ENCODE data around the gene HCST.

The HCST gene

GRCh38 chr19:35869327-35870123 lies 32.8 kb upstream of the HCST start (continued):
- TF ChIP-seq ZFP69B (tag by site-specific recombination; IDR thresholded peaks at IDR 0.05) (peak; percentile 67; the same call in 1 of the 2 replicates), ZNF138 (tag by site-specific recombination; IDR thresholded peaks at IDR 0.05; ENCODE audit: borderline replicate concordance) (no peak), ZNF223 (tag by site-specific recombination; IDR thresholded peaks at IDR 0.05) (no peak), ZNF292 (tag by site-specific recombination; IDR thresholded peaks at IDR 0.05; ENCODE audit: borderline replicate concordance, low read depth) (no peak), ZNF146 (tag by site-specific recombination; IDR thresholded peaks at IDR 0.05) (peak; percentile 25; the same call in 1 of the 2 replicates), ZNF654 (tag by site-specific recombination; IDR thresholded peaks at IDR 0.05; ENCODE audit: low read depth) (no peak), ZFP37 (tag by site-specific recombination; IDR thresholded peaks at IDR 0.05) (no peak), ZNF785 (tag by site-specific recombination; IDR thresholded peaks at IDR 0.05) (no peak), ZNF621 (tag by site-specific recombination; IDR thresholded peaks at IDR 0.05) (no peak), ZSCAN18 (tag by site-specific recombination; IDR thresholded peaks at IDR 0.05) (no peak), INSM2 (tag by site-specific recombination; IDR thresholded peaks at IDR 0.05) (no peak; the same call in 1 of the 2 replicates), OSR2 (tag by site-specific recombination; IDR thresholded peaks at IDR 0.05) (no peak), KLF8 (tag by site-specific recombination; IDR thresholded peaks at IDR 0.05) (peak; percentile 89), REPIN1 (tag by site-specific recombination; IDR thresholded peaks at IDR 0.05; ENCODE audit: low read depth) (no peak), ZNF175 (tag by site-specific recombination; IDR thresholded peaks at IDR 0.05) (no peak), MYNN (tag by site-specific recombination; IDR thresholded peaks at IDR 0.05; ENCODE audit: borderline replicate concordance) (peak; percentile 96), ZNF76 (tag by site-specific recombination; IDR thresholded peaks at IDR 0.05; ENCODE audit: borderline replicate concordance, low read depth) (peak; percentile 86), SP7 (tag by site-specific recombination; IDR thresholded peaks at IDR 0.05) (peak; percentile 76; the same call in 1 of the 2 replicates), ZBTB11 (tag by site-specific recombination; conservative IDR thresholded peaks at IDR 0.05; ENCODE audit: low read depth) (no peak), ZNF221 (tag by site-specific recombination; IDR thresholded peaks at IDR 0.05; ENCODE audit: borderline replicate concordance) (no peak), ZNF530 (tag by site-specific recombination; IDR thresholded peaks at IDR 0.05; ENCODE audit: low read depth) (no peak), ZNF148 (tag by site-specific recombination; IDR thresholded peaks at IDR 0.05; ENCODE audit: borderline replicate concordance) (no peak), ZNF404 (tag by site-specific recombination; IDR thresholded peaks at IDR 0.05) (no peak), ZBTB7A (tag by site-specific recombination; IDR thresholded peaks at IDR 0.05; ENCODE audit: low read depth) (peak; percentile 97), ZNF701 (tag by site-specific recombination; IDR thresholded peaks at IDR 0.05) (no peak), MZF1 (tag by site-specific recombination; IDR thresholded peaks at IDR 0.05; ENCODE audit: borderline replicate concordance) (no peak), ZNF664 (tag by site-specific recombination; IDR thresholded peaks at IDR 0.05) (no peak), TRIM28 (IDR thresholded peaks at IDR 0.05; ENCODE audit: borderline replicate concordance, low read length) (no peak), ZNF580 (tag by site-specific recombination; IDR thresholded peaks at IDR 0.05) (no peak), ZSCAN23 (tag by site-specific recombination; IDR thresholded peaks at IDR 0.05) (peak; percentile 57; the same call in 1 of the 2 replicates), MEIS1 (CRISPR knock-in tag; IDR thresholded peaks at IDR 0.05; ENCODE audit: borderline replicate concordance) (no peak), ZNF416 (tag by site-specific recombination; IDR thresholded peaks at IDR 0.05) (no peak)

Data from HEK293 (cell line).